Keratinocyte (primary cell): ENCODE results near the gene UPB1. TPM values are rescaled to one million over a fixed set of nuclear protein-coding genes. Genes with fewer than 3 reads are reported as not detected.

Source experiments
- DNase-seq: peaks from one replicate; pipeline ENCODE4 v3.0.0-alpha.2; 2011; ENCODE audit warnings: low read depth, missing footprints, low spot score
- FAIRE-seq: peaks from 2 replicates; lab custom pipeline; 2011; peaks lifted over from hg19 to GRCh38; lab: Jason Lieb, UNC
- H2AFZ ChIP-seq: 2 replicates; pipeline ENCODE4 v1.6.0; 2012; ENCODE audit warnings: low read length, control low read depth, inconsistent platforms; ENCODE audit not compliant: control insufficient read depth
- H3K27ac ChIP-seq: 2 replicates; pipeline ENCODE4 v1.5.1; 2011; ENCODE audit warnings: low read length; ENCODE audit not compliant: control insufficient read depth, insufficient read depth
- H3K27me3 ChIP-seq: 3 replicates; pipeline ENCODE4 v1.6.0; 2011; ENCODE audit warnings: low read length; ENCODE audit not compliant: control insufficient read depth, insufficient read depth; ENCODE audit errors: extremely low read depth
- H3K36me3 ChIP-seq, 2 experiments: 2 replicates in 1 of 2; 3 replicates in 1 of 2; pipeline ENCODE4 v1.5.1; 2011; ENCODE audit warnings: low read length in 2 of 2, mild to moderate bottlenecking in 1 of 2; ENCODE audit not compliant: control insufficient read depth in 2 of 2, insufficient read depth in 2 of 2; ENCODE audit errors: extremely low read depth in 1 of 2
- H3K4me1 ChIP-seq: 3 replicates; pipeline ENCODE4 v1.5.1; 2011; ENCODE audit warnings: low read length; ENCODE audit not compliant: control insufficient read depth, insufficient read depth; ENCODE audit errors: extremely low read depth
- H3K4me2 ChIP-seq: 3 replicates; pipeline ENCODE4 v1.6.0; 2011; ENCODE audit warnings: low read depth, low read length; ENCODE audit not compliant: control insufficient read depth, insufficient read depth; ENCODE audit errors: extremely low read depth
- H3K4me3 ChIP-seq, 3 experiments: fragments of 200-600 bp in 1 of 3; sonication (generic) in 1 of 3; 2 replicates in 2 of 3; 3 replicates in 1 of 3; pipeline ENCODE4 v1.5.1; 2011 to 2016; ENCODE audit warnings: low read length in 3 of 3, mild to moderate bottlenecking in 3 of 3, control low read depth in 2 of 3, inconsistent platforms in 1 of 3, low read depth in 1 of 3, mixed read lengths in 1 of 3, mixed run types in 1 of 3, moderate library complexity in 1 of 3; ENCODE audit not compliant: control insufficient read depth in 2 of 3, insufficient read depth in 2 of 3; ENCODE audit errors: extremely low read depth in 1 of 3
- H3K79me2 ChIP-seq: 2 replicates; pipeline ENCODE4 v1.6.0; 2012; ENCODE audit warnings: low read length; ENCODE audit not compliant: control insufficient read depth, insufficient read depth
- H3K9ac ChIP-seq: 3 replicates; pipeline ENCODE4 v1.6.0; 2011; ENCODE audit warnings: low read length; ENCODE audit not compliant: control insufficient read depth, insufficient read depth; ENCODE audit errors: extremely low read depth
- H3K9me1 ChIP-seq: 3 replicates; pipeline ENCODE4 v1.6.0; 2011; ENCODE audit warnings: low read length; ENCODE audit not compliant: control insufficient read depth, insufficient read depth; ENCODE audit errors: extremely low read depth
- H3K9me3 ChIP-seq: 2 replicates; pipeline ENCODE4 v1.5.1; 2012; ENCODE audit warnings: low read depth, low read length; ENCODE audit not compliant: control insufficient read depth
- H4K20me1 ChIP-seq: 3 replicates; pipeline ENCODE4 v1.6.0; 2011; ENCODE audit warnings: low read length; ENCODE audit not compliant: control insufficient read depth, insufficient read depth; ENCODE audit errors: extremely low read depth
- EZH2 ChIP-seq: IDR thresholded peaks from one replicate; pipeline ENCODE4 v1.6.1; 2012; ENCODE audit warnings: inconsistent platforms, mild to moderate bottlenecking, low read length, moderate library complexity
- dilution Hi-C: fragments of 300-500 bp; cut with MboI; formaldehyde crosslinking; loops from one replicate; pipeline ENCODE4 v1.7.0; 2020; ENCODE audit warnings: low sequenced_read_pairs; ENCODE audit not compliant: extremely low pct_ligation_motif_present
- polyA plus RNA-seq, 5 experiments: library from polyadenylated mRNA; depleted of rRNA in 3 of 5; stranded (reverse) in 3 of 5; stranded (forward) in 1 of 5; unstranded in 1 of 5; fragments of >200 nt; gene quantifications; 1 replicate in 1 of 5; 2 replicates in 3 of 5; 3 replicates in 1 of 5; pipeline versions ENCODE4 v1.2.1 to v1.2.3, GENCODE V29; 2011 to 2012; ENCODE audit warnings: missing spikeins in 2 of 5, low read depth in 1 of 5, low replicate concordance in 1 of 5
- TF ChIP-seq, protein P1 (sequence below), 3 experiments: IDR thresholded peaks in 1 of 3; conservative IDR thresholded peaks in 1 of 3; optimal IDR thresholded peaks in 1 of 3; 2 replicates in 2 of 3; 3 replicates in 1 of 3; pipeline versions ENCODE3 to v1.5.1; 2011; ENCODE audit warnings: low read length in 3 of 3, mild to moderate bottlenecking in 3 of 3, moderate library complexity in 2 of 3, control low read depth in 1 of 3, inconsistent platforms in 1 of 3; ENCODE audit not compliant: insufficient read depth in 2 of 3; ENCODE audit errors: extremely low read depth in 1 of 3

UPB1 gene
- polyA plus RNA-seq, 1 donor (not counting 4 experiments of a cell fraction or from before 2014, with no cell fraction given) = not detected

DNA sequence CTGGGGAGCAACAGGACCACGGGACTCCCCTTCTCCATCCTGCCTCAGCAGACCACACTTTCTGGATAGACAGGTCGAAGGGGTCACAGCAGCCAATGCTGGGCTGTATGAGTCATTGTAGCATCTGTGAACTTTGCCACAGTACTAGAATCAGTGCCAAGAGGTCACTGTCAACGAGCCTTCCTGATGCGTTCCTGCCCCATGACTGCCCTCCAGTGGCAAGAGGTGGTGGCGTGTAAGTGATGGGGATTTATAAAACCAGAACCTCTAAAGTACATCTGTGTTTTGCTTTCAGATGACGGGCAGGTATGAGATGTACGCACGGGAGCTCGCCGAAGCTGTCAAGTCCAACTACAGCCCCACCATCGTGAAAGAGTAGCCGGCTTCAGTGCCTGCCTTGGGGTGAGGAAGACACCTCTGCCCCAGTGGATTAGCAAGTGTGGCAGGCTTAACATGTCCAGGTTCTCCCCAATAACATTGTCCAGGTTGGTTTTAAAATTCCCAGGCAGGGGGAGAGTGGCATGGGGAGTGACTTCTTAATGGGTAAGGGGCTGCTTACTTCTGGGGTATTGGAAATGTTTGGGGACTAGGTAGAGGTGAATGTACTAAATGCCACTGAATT is 30.4 kb downstream of the UPB1 start:
- no peak overlapping the region for H3K4me2 ChIP-seq
- FAIRE-seq = peak; percentile 58

DNA sequence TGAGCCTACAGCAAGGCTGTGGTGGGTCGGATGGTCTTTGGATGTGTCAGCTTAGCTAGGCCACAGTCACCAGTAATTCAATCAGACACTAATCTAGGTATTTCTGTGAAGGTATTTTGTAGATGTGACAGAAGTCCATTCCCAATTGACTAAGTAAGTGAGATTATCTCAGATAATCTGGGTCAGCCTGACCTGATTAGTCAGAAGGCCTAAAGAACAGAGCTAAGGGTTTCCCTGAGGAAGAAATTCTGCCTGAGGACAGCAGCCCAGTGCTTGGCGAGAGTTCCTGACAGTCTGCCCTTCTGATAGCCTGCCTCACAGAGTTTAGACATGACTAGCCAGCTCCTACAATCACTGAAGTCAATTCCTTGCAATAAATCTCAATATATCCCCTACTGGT is 31.1 kb downstream of the UPB1 start:
- H3K9me1 ChIP-seq = no peaks in the 10 kb centered on the region
- dilution Hi-C loops = no loop called here
- DNase-seq = no peak

More for the DNA sequence above, 30.4 kb downstream of the UPB1 start:
- H3K36me3 ChIP-seq = no peaks in the 10 kb centered on the region
- H3K27ac ChIP-seq = no peak overlapping the region
- no peak overlapping the region for H3K4me3 ChIP-seq
- peaks cover 4% of the 10 kb centered on the region for H3K4me1 ChIP-seq
- no peak overlapping the region for H3K9ac ChIP-seq
- H4K20me1 ChIP-seq = no peaks in the 10 kb centered on the region
- DNase-seq = peak; percentile 46
- no peaks in the 10 kb centered on the region for H3K9me3 ChIP-seq
- no peaks in the 10 kb centered on the region for H3K27me3 ChIP-seq
- no peak for TF ChIP-seq EZH2
- TF ChIP-seq, protein P1, sequence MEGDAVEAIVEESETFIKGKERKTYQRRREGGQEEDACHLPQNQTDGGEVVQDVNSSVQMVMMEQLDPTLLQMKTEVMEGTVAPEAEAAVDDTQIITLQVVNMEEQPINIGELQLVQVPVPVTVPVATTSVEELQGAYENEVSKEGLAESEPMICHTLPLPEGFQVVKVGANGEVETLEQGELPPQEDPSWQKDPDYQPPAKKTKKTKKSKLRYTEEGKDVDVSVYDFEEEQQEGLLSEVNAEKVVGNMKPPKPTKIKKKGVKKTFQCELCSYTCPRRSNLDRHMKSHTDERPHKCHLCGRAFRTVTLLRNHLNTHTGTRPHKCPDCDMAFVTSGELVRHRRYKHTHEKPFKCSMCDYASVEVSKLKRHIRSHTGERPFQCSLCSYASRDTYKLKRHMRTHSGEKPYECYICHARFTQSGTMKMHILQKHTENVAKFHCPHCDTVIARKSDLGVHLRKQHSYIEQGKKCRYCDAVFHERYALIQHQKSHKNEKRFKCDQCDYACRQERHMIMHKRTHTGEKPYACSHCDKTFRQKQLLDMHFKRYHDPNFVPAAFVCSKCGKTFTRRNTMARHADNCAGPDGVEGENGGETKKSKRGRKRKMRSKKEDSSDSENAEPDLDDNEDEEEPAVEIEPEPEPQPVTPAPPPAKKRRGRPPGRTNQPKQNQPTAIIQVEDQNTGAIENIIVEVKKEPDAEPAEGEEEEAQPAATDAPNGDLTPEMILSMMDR (optimal IDR thresholded peaks at IDR 0.05 in 1 of 3, IDR thresholded peaks at IDR 0.05 in 1 of 3, conservative IDR thresholded peaks at IDR 0.05 in 1 of 3; ENCODE audit: extremely low read depth in 1 of 3, insufficient read depth in 2 of 3, low read length in 3 of 3) = peak; percentile 85 to 96 (median 95)
- dilution Hi-C loops = no loop called here
- no peaks in the 10 kb centered on the region for H3K9me1 ChIP-seq
- peak overlapping the region; percentile 44 for H2AFZ ChIP-seq
- H3K79me2 ChIP-seq = no peaks in the 10 kb centered on the region

More for the DNA sequence above, 31.1 kb downstream of the UPB1 start:
- no peak overlapping the region for H3K9ac ChIP-seq
- no peak for FAIRE-seq
- peaks cover 4% of the 10 kb centered on the region for H3K4me1 ChIP-seq
- H3K9me3 ChIP-seq = no peaks in the 10 kb centered on the region
- H3K27me3 ChIP-seq = no peaks in the 10 kb centered on the region
- H2AFZ ChIP-seq = no peak overlapping the region
- H3K4me3 ChIP-seq = no peak overlapping the region
- no peaks in the 10 kb centered on the region for H3K36me3 ChIP-seq
- TF ChIP-seq, protein P1 (optimal IDR thresholded peaks at IDR 0.05 in 1 of 3, IDR thresholded peaks at IDR 0.05 in 1 of 3, conservative IDR thresholded peaks at IDR 0.05 in 1 of 3; ENCODE audit: extremely low read depth in 1 of 3, insufficient read depth in 2 of 3, low read length in 3 of 3) = no peak
- TF ChIP-seq EZH2 = no peak
- H4K20me1 ChIP-seq = no peaks in the 10 kb centered on the region
- no peaks in the 10 kb centered on the region for H3K79me2 ChIP-seq
- H3K4me2 ChIP-seq = no peak overlapping the region
- no peak overlapping the region for H3K27ac ChIP-seq
